SK-N-SH treated with all-trans-retinoic acid at 6 μM for 48 hours (cell line): Measurements from ENCODE around the gene GRAMD2B.
"Not testable (repeated sequence)": the region's sequence is repeated elsewhere in the genome, so short reads cannot be mapped to it uniquely, and the experiment has no call there.

Source experiments
- ARNTL ChIP-seq: fragments of 450-650 bp; formaldehyde crosslinking; IDR thresholded peaks from 2 replicates; pipeline ENCODE4 v1.5.0; 2020; ENCODE audit warnings: low read depth, mild to moderate bottlenecking, moderate library complexity, borderline replicate concordance
- RARB ChIP-seq: fragments of 250-450 bp; sonication (Bioruptor Pico); IDR thresholded peaks from 2 replicates; pipeline ENCODE4 v1.8.0; 2021; ENCODE audit warnings: mild to moderate bottlenecking, moderate library complexity
- ZFP30 ChIP-seq: fragments of 450-650 bp; formaldehyde crosslinking; IDR thresholded peaks from 2 replicates; pipeline ENCODE4 v1.5.0; 2022; ENCODE audit warnings: mild to moderate bottlenecking, moderate library complexity
- TF ChIP-seq, protein P1 (sequence below): fragments of 250-450 bp; sonication (Bioruptor Pico); IDR thresholded peaks from 2 replicates; pipeline ENCODE4 v1.8.0; 2020; ENCODE audit warnings: mild to moderate bottlenecking, moderate library complexity, borderline replicate concordance

- not testable (repeated sequence) for TF ChIP-seq ARNTL; RARB; ZFP30 (CRISPR knock-in tag)
- TF ChIP-seq, protein P1, sequence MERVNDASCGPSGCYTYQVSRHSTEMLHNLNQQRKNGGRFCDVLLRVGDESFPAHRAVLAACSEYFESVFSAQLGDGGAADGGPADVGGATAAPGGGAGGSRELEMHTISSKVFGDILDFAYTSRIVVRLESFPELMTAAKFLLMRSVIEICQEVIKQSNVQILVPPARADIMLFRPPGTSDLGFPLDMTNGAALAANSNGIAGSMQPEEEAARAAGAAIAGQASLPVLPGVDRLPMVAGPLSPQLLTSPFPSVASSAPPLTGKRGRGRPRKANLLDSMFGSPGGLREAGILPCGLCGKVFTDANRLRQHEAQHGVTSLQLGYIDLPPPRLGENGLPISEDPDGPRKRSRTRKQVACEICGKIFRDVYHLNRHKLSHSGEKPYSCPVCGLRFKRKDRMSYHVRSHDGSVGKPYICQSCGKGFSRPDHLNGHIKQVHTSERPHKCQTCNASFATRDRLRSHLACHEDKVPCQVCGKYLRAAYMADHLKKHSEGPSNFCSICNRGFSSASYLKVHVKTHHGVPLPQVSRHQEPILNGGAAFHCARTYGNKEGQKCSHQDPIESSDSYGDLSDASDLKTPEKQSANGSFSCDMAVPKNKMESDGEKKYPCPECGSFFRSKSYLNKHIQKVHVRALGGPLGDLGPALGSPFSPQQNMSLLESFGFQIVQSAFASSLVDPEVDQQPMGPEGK (CRISPR knock-in tag): not testable (repeated sequence)
Measured at GRCh38 chr5:126519223-126519622, 96.0 kb downstream of the GRAMD2B start.
